Raji (cell line): ENCODE measurements around the gene RASA1.

Experiments used
- POLR2A ChIP-seq: IDR thresholded peaks from 2 replicates; pipeline ENCODE4 v1.6.1; 2011; ENCODE audit warnings: low read depth, low read length, control low read depth; ENCODE audit not compliant: insufficient read depth

The RASA1 gene

GRCh38 chr5:87321605-87322004 is 53.9 kb downstream of the RASA1 start:
- TF ChIP-seq POLR2A = no peak

GRCh38 chr5:87322381-87322780 is 54.7 kb downstream of the RASA1 start:
- no peak for TF ChIP-seq POLR2A

DNA sequence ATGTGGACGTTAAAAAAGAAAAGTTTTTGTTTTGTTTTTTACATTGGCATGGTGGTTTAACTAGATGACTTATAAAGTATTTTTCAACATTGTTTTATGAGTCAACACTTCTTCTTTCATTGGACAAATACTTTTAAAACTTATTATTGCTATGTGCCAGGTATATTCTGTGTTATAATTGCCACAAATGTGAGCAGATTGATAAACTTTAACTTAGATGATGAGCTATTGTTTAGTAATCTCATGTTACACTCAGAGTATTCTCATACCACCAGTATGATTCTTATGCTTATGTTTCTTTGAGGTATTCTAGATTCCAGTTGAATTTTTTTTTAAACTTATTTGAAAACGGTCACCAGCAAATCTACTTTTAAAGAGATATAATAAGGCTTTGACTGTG is 60.3 kb downstream of the RASA1 start:
- no peak for TF ChIP-seq POLR2A

GRCh38 chr5:87329114-87329513 is 61.4 kb downstream of the RASA1 start:
- TF ChIP-seq POLR2A = no peak

GRCh38 chr5:87339986-87340385 is 72.3 kb downstream of the RASA1 start:
- TF ChIP-seq POLR2A = no peak

GRCh38 chr5:87340716-87341115 is 73.0 kb downstream of the RASA1 start:
- TF ChIP-seq POLR2A = no peak

- no peak for TF ChIP-seq POLR2A
Measured at GRCh38 chr5:87347272-87347671, 79.6 kb downstream of the RASA1 start.

- no peak for TF ChIP-seq POLR2A
Measured at GRCh38 chr5:87347841-87348240, 80.2 kb downstream of the RASA1 start.

- no peak for TF ChIP-seq POLR2A
Measured at GRCh38 chr5:87354496-87354895, 86.8 kb downstream of the RASA1 start.

GRCh38 chr5:87359106-87359505 is 91.4 kb downstream of the RASA1 start:
- no peak for TF ChIP-seq POLR2A

DNA sequence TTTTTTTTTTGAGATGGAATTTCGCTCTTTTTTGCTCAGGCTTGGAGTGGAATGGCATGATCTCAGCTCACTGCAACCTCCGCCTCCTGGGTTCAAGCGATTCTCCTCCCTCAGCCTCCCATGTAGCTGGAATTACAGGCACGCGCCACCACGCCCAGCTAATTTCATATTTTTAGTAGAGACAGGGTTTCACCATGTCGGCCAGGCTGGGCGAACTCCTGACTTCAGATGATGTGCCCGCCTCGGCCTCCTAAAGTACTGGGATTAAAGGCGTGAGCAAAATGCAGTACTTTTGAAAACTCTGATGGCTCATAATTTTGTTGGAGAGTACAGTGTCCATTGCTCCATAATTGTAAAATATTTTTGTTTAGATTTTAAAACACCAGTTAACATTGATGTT is 92.4 kb downstream of the RASA1 start:
- TF ChIP-seq POLR2A = no peak

DNA sequence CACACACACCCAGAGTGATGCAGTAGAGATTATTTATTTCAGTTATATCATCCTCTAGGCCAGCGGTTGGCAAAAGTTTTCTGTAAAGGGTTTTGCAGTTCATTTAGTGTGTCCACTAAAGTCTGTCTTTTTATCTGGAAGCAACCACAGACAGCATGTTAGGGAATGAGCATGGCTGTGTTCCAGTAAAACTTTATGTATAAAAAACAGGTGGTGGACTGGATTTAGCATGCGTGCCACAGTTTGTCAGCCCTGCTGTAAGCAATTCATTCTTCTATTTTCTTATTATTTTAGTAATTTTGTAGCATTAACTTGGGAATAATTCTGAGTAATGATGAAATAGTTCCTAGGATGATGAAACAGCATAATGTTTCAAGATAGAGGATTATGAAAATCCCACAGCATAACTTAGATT is 93.4 kb downstream of the RASA1 start:
- no peak for TF ChIP-seq POLR2A

- TF ChIP-seq POLR2A = no peak
Measured at GRCh38 chr5:87361536-87362213, 94.0 kb downstream of the RASA1 start.

DNA sequence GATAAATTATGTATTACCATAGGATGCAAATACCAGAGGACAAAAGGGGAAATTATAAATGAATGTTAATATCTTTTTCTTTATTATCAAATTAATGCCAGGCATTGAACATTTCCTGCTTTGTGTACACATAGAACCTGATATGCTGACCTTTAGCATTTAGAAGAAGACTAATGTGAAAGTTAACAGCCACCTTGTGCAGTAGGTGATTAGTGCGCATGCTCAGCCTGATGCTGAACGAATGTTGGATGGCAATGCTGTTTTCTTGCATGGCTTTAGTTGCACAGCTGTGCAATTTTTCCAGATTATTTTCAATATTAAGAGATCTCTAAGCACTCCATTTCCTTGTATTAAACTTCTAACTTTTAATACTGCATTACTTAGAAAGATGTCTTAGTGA is 99.6 kb downstream of the RASA1 start:
- TF ChIP-seq POLR2A = no peak

DNA sequence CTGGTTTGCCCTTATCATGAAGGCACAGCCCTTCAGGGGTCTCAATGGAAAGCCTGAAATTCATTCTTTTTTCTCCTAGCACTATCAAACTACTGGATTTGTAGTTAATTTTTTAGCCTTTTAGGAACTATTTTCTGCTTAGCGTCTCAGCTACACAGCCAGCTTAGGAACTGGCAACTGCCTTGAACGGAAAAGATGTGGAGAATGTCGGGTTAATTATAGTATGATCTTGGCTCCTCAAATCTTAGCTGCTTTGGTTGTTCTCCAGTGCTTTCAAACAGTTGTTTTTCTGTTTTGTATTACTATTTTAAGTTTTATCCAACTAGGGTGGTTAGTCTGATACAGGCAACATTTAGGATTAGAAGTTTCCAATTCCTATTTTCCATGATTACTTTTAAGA is 100.9 kb downstream of the RASA1 start:
- no peak for TF ChIP-seq POLR2A

GRCh38 chr5:87369431-87369830 is 101.7 kb downstream of the RASA1 start:
- TF ChIP-seq POLR2A = no peak

DNA sequence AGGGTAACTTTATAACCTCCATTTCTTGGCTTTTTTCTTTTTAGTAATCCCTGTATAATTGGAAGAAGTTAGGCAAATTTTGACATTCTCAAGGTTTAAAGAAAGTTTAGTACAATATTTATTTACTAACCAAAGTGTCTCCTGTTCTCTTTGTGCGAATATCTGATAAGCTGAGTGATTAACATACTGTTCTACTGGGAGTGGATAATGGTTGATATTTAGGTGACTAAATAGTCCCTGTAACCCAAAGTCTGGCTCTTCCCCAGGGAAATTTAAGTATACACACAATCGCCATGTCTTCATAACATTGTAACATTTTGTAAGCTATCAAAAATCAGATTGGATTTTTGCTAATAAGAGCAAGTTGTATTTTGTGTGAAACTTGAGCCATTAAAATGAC is 105.0 kb downstream of the RASA1 start:
- no peak for TF ChIP-seq POLR2A
